WI38 (cell line): ENCODE results near the gene BICRAL.

ENCODE experiments used
- H3K4me3 ChIP-seq: 2 replicates; pipeline ENCODE4 v1.5.1; 2011; ENCODE audit warnings: low read depth, mild to moderate bottlenecking, control low read depth, low read length
- TF ChIP-seq, protein P1 (sequence below): IDR thresholded peaks from 2 replicates; pipeline ENCODE4 v1.5.1; 2012; ENCODE audit warnings: low read depth, mild to moderate bottlenecking, control low read depth, low read length

Gene BICRAL

DNA sequence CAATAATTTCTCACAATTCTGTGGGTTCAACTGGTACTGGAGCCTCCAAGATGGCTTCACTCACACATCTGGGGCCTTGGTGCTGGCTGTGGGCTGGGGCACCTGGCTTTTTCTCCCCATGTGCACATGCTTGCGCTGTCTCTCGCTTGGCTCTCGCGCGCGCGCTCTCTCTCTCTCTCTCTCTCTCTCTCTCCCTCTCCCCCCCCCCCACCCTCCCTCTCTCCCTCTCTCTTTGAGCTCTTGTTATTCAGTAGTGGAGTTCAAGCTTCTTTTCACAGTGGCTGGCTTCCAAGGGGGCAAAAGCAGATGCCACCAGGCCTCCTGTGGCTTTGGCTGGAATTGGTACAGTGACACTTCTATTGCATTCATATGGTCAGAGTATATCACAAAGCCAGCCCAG is 25.1 kb upstream of the BICRAL start:
- TF ChIP-seq, protein P1, sequence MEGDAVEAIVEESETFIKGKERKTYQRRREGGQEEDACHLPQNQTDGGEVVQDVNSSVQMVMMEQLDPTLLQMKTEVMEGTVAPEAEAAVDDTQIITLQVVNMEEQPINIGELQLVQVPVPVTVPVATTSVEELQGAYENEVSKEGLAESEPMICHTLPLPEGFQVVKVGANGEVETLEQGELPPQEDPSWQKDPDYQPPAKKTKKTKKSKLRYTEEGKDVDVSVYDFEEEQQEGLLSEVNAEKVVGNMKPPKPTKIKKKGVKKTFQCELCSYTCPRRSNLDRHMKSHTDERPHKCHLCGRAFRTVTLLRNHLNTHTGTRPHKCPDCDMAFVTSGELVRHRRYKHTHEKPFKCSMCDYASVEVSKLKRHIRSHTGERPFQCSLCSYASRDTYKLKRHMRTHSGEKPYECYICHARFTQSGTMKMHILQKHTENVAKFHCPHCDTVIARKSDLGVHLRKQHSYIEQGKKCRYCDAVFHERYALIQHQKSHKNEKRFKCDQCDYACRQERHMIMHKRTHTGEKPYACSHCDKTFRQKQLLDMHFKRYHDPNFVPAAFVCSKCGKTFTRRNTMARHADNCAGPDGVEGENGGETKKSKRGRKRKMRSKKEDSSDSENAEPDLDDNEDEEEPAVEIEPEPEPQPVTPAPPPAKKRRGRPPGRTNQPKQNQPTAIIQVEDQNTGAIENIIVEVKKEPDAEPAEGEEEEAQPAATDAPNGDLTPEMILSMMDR = no peak
- no peak overlapping the region for H3K4me3 ChIP-seq

DNA sequence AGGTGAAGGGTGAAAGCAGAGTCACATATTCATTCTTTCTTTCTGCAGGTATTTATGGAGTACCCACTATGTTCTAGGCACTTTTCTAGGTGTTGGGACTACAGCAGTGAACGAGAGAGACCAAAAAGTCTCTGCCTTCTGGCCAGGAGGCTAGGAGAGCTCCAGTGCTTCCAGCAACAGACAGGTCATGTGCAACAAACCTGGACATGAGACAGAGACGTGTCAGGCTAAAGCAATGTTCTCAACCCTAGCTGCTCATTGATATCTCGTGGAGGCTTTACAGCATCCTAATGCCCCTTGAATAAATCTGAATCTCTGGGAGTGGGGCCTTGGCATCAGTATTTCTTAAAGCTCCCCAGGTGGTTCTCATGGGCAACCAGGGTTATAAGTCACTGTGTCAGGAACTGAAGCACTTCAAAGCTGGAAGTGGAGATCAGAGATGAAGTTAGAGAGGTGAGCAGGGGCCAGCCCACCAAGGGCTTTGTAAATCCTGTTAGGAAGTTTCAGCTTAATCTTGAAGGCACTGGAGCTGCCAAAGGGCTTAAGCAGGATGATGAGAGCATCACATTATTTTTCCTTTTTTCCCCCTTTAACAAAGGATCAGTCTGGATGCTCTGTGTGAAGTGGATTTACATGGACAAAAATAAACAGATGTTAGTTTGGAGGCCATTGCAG is 23.0 kb upstream of the BICRAL start:
- TF ChIP-seq, protein P1 = no peak

DNA sequence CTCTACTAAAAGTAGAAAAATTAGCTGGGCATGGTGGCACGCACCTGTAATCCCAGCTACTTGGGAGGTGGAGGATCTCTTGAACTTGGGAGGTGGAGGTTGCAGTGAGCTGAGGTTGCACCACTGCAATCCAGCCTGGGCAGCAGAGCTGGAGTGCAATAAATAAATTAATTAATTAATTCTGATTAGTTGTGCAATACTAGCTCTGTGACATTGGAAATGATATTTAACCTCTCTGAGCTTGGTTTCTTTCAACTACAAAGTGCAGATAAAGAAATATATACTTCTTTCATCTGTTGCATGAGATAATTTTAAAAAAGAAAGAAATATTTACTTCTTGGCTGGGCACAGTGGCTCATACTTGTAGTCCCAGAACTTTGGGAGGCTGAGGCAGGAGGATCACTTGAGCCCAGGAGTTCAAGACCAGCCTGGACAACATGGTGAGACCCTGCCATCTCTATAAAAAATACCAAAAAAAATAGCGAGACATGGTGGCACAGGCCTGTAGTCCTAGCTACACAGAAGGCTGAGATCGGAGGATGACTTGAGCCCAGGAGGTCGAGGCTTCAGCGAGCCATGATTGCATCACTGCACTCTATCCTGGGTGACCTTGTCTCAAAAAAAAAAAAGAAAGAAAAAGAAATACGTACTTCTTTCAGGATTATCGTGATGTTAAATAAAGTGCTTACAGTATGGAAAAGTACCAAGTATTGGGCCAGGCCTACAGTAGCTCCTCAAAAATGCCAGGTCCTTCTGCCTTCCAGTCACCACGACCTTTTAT is 20.4 kb upstream of the BICRAL start:
- no peak overlapping the region for H3K4me3 ChIP-seq
- TF ChIP-seq, protein P1 = no peak

More for the DNA sequence above, 23.0 kb upstream of the BICRAL start:
- H3K4me3 ChIP-seq = no peak overlapping the region

DNA sequence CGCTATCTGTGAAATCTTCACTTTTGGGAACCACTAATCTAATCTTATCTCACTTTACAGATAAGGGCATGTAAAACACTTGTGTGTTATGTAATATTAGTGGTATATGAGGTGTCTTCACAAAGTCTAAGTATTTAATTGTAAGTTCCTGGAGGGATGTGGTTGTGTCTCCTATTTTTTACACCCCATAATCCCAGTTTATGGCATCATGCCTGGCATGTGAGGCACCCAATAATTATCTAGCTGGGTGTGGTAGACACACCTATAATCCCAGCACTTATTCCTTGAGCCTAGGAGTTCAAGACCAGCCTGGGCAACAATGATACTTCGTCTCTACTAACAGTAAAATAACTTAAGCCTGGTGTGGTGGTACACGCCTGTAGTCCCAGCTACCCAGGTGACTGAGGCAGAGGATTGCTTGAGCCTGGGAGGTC is 19.4 kb upstream of the BICRAL start:
- TF ChIP-seq, protein P1 = no peak
- no peak overlapping the region for H3K4me3 ChIP-seq

DNA sequence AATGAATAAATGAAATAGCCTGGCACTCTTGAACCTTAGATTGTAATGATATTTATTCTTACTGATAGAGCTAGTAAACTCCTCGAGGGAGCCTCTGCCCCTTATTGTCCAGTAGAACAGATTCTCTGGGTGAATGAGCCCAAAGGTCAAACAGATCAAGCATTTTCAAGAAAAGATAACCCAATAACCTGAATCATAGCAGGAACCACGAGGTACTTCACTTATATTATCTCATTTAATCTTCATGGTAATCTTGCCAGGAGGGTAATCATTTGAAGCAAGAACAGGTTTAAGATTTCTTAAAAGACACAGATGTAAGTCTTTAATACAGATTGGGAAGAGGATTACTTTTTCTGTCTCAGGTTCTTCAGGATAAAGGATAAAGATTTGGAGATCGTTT is 18.9 kb upstream of the BICRAL start:
- TF ChIP-seq, protein P1 = no peak
- no peak overlapping the region for H3K4me3 ChIP-seq

DNA sequence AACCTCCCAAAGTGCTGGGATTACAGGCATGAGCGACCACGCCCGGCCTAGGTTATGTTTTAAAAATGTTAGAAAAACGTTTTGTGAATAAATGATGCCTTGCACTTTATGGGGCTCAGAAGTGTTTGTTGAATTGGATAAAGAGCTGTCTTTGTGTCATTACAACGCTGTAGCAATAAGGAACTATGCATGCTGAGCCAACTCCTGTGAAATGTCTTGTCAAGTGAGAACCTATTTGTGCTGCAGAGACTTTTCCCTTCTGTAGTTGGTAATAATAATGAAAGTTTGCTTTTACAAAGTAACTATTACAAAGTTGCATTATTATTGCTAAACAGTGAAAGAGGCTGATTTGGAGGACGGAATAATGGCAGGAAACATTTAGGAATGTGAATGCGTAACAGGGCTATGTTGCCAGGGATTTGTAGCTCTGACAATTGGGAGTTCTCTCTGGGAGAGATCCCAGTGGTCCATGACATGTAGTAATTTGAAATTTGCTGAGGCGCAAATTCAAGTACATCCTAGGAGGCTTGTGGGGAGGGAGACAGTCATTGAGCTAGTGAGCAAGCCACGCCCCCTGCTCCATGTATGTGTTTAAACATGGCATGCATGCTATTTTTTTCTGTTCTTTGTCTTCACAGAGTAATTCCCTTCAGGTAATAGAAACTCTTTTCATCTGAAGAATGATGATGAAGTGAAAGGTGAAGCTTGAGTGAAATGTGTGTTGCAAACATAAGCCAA is 16.8 kb upstream of the BICRAL start:
- H3K4me3 ChIP-seq = no peak overlapping the region
- TF ChIP-seq, protein P1 = no peak
